ENCODE measurements around the gene LLGL2.

DNA sequence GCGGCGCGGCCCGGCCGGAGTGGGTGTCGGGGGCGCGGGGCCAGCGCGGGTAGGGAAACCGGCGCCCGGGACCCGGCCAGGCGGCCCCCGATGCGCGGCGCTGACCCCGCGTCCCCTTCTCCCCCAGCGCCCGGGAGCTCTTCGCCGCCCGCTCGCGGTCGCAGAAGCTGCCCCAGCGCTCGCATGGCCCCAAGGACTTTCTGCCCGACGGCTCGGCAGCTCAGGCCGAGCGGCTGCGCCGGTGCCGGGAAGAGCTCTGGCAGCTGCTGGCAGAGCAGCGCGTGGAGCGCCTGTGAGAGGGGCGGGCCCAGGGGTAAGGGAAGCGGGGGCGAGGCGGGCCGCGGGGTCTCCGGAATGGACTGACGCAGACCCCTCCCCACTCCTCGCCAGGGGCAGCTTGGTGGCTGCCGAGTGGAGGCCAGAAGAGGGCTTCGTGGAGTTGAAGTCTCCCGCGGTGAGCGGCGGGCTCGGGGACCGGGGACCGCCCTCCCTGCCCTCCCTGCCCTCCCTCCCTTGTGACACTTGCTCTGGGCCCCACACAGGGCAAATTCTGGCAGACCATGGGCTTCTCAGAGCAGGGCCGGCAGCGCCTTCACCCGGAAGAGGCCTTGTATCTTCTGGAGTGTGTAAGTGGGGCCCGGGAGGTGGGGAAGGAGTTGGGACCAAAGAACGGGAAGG, 8.7 kb upstream of the LLGL2 start:
- TF ChIP-seq, protein P1, sequence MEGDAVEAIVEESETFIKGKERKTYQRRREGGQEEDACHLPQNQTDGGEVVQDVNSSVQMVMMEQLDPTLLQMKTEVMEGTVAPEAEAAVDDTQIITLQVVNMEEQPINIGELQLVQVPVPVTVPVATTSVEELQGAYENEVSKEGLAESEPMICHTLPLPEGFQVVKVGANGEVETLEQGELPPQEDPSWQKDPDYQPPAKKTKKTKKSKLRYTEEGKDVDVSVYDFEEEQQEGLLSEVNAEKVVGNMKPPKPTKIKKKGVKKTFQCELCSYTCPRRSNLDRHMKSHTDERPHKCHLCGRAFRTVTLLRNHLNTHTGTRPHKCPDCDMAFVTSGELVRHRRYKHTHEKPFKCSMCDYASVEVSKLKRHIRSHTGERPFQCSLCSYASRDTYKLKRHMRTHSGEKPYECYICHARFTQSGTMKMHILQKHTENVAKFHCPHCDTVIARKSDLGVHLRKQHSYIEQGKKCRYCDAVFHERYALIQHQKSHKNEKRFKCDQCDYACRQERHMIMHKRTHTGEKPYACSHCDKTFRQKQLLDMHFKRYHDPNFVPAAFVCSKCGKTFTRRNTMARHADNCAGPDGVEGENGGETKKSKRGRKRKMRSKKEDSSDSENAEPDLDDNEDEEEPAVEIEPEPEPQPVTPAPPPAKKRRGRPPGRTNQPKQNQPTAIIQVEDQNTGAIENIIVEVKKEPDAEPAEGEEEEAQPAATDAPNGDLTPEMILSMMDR (IDR thresholded peaks at IDR 0.05): no peak
- TF ChIP-seq ZFX (IDR thresholded peaks at IDR 0.05; ENCODE audit: borderline replicate concordance): no peak

Measured in 22Rv1 (cell line).